A549 (cell line): ENCODE results near the gene LMO7.

ENCODE experiments used
- EP300 ChIP-seq, 2 experiments: fragments of >200 bp; sonication (Bioruptor Twin); formaldehyde crosslinking; IDR thresholded peaks; 2 replicates in 1 of 2; 3 replicates in 1 of 2; pipeline ENCODE4 v1.6.1; 2016 to 2017
- JUN ChIP-seq, 2 experiments: fragments of >200 bp; sonication (Bioruptor Twin); formaldehyde crosslinking; IDR thresholded peaks; 2 replicates in 1 of 2; 3 replicates in 1 of 2; pipeline ENCODE4 v1.6.1; 2016 to 2017
- KDM5A ChIP-seq: fragments of 200-600 bp; sonication (generic); IDR thresholded peaks from 2 replicates; pipeline ENCODE4 v1.6.1; 2016; ENCODE audit warnings: antibody characterized with exemption, mild to moderate bottlenecking
- POLR2A ChIP-seq: IDR thresholded peaks from 2 replicates; pipeline ENCODE4 v1.6.1; 2012; ENCODE audit warnings: mild to moderate bottlenecking, low read length
- RARB ChIP-seq: fragments of 250-450 bp; sonication (Bioruptor Pico); IDR thresholded peaks from 2 replicates; pipeline ENCODE4 v1.8.0; 2021; ENCODE audit warnings: mild to moderate bottlenecking, moderate library complexity
- ZFP36 ChIP-seq: fragments of 450-650 bp; IDR thresholded peaks from 2 replicates; pipeline ENCODE4 v1.6.1; 2014; ENCODE audit warnings: borderline replicate concordance; ENCODE audit not compliant: partially characterized antibody
- TF ChIP-seq, protein P1 (sequence below): fragments of >200 bp; sonication (Bioruptor Twin); formaldehyde crosslinking; IDR thresholded peaks from 3 replicates; pipeline ENCODE4 v1.5.1; 2016
- TF ChIP-seq, protein P2 (sequence below): fragments of 200-600 bp; sonication (generic); IDR thresholded peaks from 2 replicates; pipeline ENCODE4 v1.6.1; 2016; ENCODE audit warnings: antibody characterized with exemption, mild to moderate bottlenecking, moderate library complexity
- TF ChIP-seq, protein P3 (sequence below): IDR thresholded peaks from 2 replicates; pipeline ENCODE4 v1.6.1; 2012
- TF ChIP-seq, protein P4 (sequence below): fragments of 250-450 bp; sonication (Bioruptor Pico); IDR thresholded peaks from 2 replicates; pipeline ENCODE4 v1.5.0; 2021; ENCODE audit warnings: mild to moderate bottlenecking, moderate library complexity, borderline replicate concordance

DNA sequence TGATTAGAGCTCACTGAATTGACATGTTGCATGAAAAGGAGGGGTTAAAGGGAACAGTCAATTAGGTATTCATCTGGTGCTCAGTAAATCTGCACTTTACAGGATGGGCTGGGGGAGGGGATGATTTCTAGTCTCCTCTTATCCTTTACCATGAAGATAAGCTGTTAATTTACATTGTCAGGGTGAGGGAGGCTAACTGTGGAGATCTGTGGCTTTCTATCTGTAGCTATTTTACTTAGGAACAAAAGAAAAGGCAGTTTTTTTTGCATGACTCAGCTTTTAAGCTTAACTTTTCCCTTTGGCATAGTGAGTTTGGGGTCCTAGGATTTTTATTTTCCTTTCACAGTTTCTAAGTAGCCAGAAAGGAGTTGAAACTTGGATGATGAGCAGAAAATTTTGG lies 253.3 kb downstream of the LMO7 start:
- TF ChIP-seq RARB (CRISPR knock-in tag) = no peak
- TF ChIP-seq JUN (IDR thresholded peaks at IDR 0.05) = no peak
- TF ChIP-seq, protein P1, sequence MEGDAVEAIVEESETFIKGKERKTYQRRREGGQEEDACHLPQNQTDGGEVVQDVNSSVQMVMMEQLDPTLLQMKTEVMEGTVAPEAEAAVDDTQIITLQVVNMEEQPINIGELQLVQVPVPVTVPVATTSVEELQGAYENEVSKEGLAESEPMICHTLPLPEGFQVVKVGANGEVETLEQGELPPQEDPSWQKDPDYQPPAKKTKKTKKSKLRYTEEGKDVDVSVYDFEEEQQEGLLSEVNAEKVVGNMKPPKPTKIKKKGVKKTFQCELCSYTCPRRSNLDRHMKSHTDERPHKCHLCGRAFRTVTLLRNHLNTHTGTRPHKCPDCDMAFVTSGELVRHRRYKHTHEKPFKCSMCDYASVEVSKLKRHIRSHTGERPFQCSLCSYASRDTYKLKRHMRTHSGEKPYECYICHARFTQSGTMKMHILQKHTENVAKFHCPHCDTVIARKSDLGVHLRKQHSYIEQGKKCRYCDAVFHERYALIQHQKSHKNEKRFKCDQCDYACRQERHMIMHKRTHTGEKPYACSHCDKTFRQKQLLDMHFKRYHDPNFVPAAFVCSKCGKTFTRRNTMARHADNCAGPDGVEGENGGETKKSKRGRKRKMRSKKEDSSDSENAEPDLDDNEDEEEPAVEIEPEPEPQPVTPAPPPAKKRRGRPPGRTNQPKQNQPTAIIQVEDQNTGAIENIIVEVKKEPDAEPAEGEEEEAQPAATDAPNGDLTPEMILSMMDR = no peak
- no peak for TF ChIP-seq EP300 (IDR thresholded peaks at IDR 0.05)
- TF ChIP-seq POLR2A = no peak
- no peak for TF ChIP-seq KDM5A
- TF ChIP-seq, protein P2, sequence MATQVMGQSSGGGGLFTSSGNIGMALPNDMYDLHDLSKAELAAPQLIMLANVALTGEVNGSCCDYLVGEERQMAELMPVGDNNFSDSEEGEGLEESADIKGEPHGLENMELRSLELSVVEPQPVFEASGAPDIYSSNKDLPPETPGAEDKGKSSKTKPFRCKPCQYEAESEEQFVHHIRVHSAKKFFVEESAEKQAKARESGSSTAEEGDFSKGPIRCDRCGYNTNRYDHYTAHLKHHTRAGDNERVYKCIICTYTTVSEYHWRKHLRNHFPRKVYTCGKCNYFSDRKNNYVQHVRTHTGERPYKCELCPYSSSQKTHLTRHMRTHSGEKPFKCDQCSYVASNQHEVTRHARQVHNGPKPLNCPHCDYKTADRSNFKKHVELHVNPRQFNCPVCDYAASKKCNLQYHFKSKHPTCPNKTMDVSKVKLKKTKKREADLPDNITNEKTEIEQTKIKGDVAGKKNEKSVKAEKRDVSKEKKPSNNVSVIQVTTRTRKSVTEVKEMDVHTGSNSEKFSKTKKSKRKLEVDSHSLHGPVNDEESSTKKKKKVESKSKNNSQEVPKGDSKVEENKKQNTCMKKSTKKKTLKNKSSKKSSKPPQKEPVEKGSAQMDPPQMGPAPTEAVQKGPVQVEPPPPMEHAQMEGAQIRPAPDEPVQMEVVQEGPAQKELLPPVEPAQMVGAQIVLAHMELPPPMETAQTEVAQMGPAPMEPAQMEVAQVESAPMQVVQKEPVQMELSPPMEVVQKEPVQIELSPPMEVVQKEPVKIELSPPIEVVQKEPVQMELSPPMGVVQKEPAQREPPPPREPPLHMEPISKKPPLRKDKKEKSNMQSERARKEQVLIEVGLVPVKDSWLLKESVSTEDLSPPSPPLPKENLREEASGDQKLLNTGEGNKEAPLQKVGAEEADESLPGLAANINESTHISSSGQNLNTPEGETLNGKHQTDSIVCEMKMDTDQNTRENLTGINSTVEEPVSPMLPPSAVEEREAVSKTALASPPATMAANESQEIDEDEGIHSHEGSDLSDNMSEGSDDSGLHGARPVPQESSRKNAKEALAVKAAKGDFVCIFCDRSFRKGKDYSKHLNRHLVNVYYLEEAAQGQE = no peak
- no peak for TF ChIP-seq ZFP36
- TF ChIP-seq, protein P3, sequence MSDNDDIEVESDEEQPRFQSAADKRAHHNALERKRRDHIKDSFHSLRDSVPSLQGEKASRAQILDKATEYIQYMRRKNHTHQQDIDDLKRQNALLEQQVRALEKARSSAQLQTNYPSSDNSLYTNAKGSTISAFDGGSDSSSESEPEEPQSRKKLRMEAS = no peak
- TF ChIP-seq, protein P4, sequence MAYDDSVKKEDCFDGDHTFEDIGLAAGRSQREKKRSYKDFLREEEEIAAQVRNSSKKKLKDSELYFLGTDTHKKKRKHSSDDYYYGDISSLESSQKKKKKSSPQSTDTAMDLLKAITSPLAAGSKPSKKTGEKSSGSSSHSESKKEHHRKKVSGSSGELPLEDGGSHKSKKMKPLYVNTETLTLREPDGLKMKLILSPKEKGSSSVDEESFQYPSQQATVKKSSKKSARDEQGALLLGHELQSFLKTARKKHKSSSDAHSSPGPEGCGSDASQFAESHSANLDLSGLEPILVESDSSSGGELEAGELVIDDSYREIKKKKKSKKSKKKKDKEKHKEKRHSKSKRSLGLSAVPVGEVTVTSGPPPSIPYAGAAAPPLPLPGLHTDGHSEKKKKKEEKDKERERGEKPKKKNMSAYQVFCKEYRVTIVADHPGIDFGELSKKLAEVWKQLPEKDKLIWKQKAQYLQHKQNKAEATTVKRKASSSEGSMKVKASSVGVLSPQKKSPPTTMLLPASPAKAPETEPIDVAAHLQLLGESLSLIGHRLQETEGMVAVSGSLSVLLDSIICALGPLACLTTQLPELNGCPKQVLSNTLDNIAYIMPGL = no peak
